GM12878 (cell line): Measurements from ENCODE around the gene ERMN. TPM values are rescaled to one million over a fixed set of nuclear protein-coding genes. Genes with fewer than 3 reads are reported as not detected.

Source experiments
- ATAC-seq: fragments of 200-7000 bp; cut with Tn5 transposase; 3 replicates; pipeline ENCODE4 v1.9.1; 2020; ENCODE audit warnings: mild to moderate bottlenecking, moderate library complexity
- BruUV-seq: library from RNA; stranded (reverse); fragments of 400-500 nt; replicated peaks from 2 replicates; lab custom pipeline; 2021; lab: Mats Ljungman, UMichigan
- CTCF ChIA-PET: fragments of 300-600 bp; sonication (Branson Sonifier 250); formaldehyde crosslinking; extraction: SDS; loops from one replicate; lab custom pipeline; 2021; ENCODE audit warnings: inconsistent platforms; lab: Yijun Ruan, JAX
- POLR2A ChIA-PET: fragments of 350-600 bp; formaldehyde crosslinking; extraction: SDS; loops from one replicate; lab custom pipeline; 2021; ENCODE audit warnings: inconsistent platforms; lab: Charles Lee
- RAD21 ChIA-PET: fragments of 300-600 bp; sonication (Branson Sonifier 250); formaldehyde crosslinking; loops from one replicate; lab custom pipeline; 2023; ENCODE audit warnings: antibody characterized with exemption; ENCODE audit not compliant: unreplicated experiment; lab: Charles Lee
- SMC1A ChIA-PET: fragments of 300-600 bp; sonication (Branson Sonifier 250); formaldehyde crosslinking; loops from one replicate; lab custom pipeline; 2023; ENCODE audit not compliant: unreplicated experiment, uncharacterized antibody; lab: Charles Lee
- DNase-seq: peaks from one replicate; pipeline ENCODE4 v3.0.0-alpha.2; 2011; ENCODE audit warnings: low read depth, low spot score
- FAIRE-seq: peaks from 3 replicates; lab custom pipeline; 2011; peaks lifted over from hg19 to GRCh38; lab: Jason Lieb, UNC
- H2AFZ ChIP-seq: 2 replicates; pipeline ENCODE4 v1.6.0; 2011; ENCODE audit warnings: low read depth, low read length, control low read depth; ENCODE audit not compliant: control insufficient read depth
- H3K27ac ChIP-seq: 2 replicates; pipeline ENCODE4 v1.5.1; 2011; ENCODE audit warnings: control low read depth; ENCODE audit not compliant: control insufficient read depth, insufficient read depth
- H3K27me3 ChIP-seq, 2 experiments: replicated peaks in 1 of 2; 2 replicates each; pipeline versions ENCODE4 v1.6.0 to v1.6.1; 2011; ENCODE audit warnings: low read length in 1 of 2; ENCODE audit not compliant: control insufficient read depth in 2 of 2, insufficient read depth in 2 of 2
- H3K36me3 ChIP-seq, 2 experiments: 2 replicates each; pipeline ENCODE4 v1.5.1; 2011; ENCODE audit warnings: low read length in 1 of 2; ENCODE audit not compliant: control insufficient read depth in 2 of 2, insufficient read depth in 2 of 2
- H3K4me1 ChIP-seq: 2 replicates; pipeline ENCODE4 v1.6.1; 2011; ENCODE audit warnings: mild to moderate bottlenecking, low read length, moderate library complexity, mixed read lengths; ENCODE audit not compliant: control insufficient read depth, insufficient read depth
- H3K4me2 ChIP-seq: 2 replicates; pipeline ENCODE4 v1.6.0; 2011; ENCODE audit warnings: control low read depth; ENCODE audit not compliant: control insufficient read depth, insufficient read depth
- H3K4me3 ChIP-seq: fragments of 200-600 bp; sonication (generic); 2 replicates; pipeline ENCODE4 v1.5.1; 2016
- H3K79me2 ChIP-seq: 2 replicates; pipeline ENCODE4 v1.6.0; 2011; ENCODE audit warnings: low read length; ENCODE audit not compliant: control insufficient read depth, insufficient read depth
- H3K9ac ChIP-seq: 2 replicates; pipeline ENCODE4 v1.8.0; 2011; ENCODE audit warnings: low read length, control low read depth, mixed read lengths; ENCODE audit not compliant: control insufficient read depth, insufficient read depth
- H3K9me3 ChIP-seq: replicated peaks from 3 replicates; pipeline ENCODE4 v1.5.1; 2011; ENCODE audit warnings: mild to moderate bottlenecking, low read length; ENCODE audit not compliant: control insufficient read depth, insufficient read depth
- H4K20me1 ChIP-seq: 2 replicates; pipeline ENCODE4 v1.6.0; 2011; ENCODE audit not compliant: control insufficient read depth, insufficient read depth
- JUND ChIP-seq: IDR thresholded peaks from 2 replicates; pipeline ENCODE4 v1.6.1; 2012; ENCODE audit warnings: low read depth, mild to moderate bottlenecking, low read length, improper control_type of control experiment, moderate library complexity
- MXI1 ChIP-seq: fragments of 150-350 bp; IDR thresholded peaks from 2 replicates; pipeline ENCODE4 v1.6.1; 2011; ENCODE audit warnings: low read depth, mild to moderate bottlenecking, inconsistent platforms, low read length, improper control_type of control experiment
- RAD21 ChIP-seq: IDR thresholded peaks from 2 replicates; pipeline ENCODE4 v1.6.1; 2011; ENCODE audit warnings: mild to moderate bottlenecking, low read depth, low read length, moderate library complexity; ENCODE audit not compliant: insufficient read depth
- RUNX3 ChIP-seq: IDR thresholded peaks from 2 replicates; pipeline ENCODE4 v1.6.1; 2012; ENCODE audit warnings: low read length, inconsistent platforms
- SMC3 ChIP-seq: IDR thresholded peaks from 2 replicates; pipeline ENCODE4 v1.6.1; 2011; ENCODE audit warnings: low read length, improper control_type of control experiment, borderline replicate concordance
- SPI1 ChIP-seq: IDR thresholded peaks from 2 replicates; pipeline ENCODE4 v1.6.1; 2011; ENCODE audit warnings: low read depth, mild to moderate bottlenecking, low read length, moderate library complexity, borderline replicate concordance; ENCODE audit not compliant: insufficient read depth
- WGBS: methylation state at CpG from one replicate; pipeline ENCODE4 v1.1.6; 2016; ENCODE audit warnings: low lambda C conversion rate; ENCODE audit not compliant: insufficient replicate concordance, insufficient coverage; ENCODE audit errors: missing lambda C conversion rate; 5-methylcytosine and 5-hydroxymethylcytosine counted together
- in situ Hi-C: fragments of 300-500 bp; cut with MboI; formaldehyde crosslinking; loops from 9 replicates; pipeline ENCODE4 v1.14.3; 2018; ENCODE audit warnings: mixed read lengths
- intact Hi-C: fragments of 100-400 bp; cut with micrococcal nuclease; formaldehyde crosslinking; loops from one replicate; pipeline ENCODE4 v1.14.2; 2022; ENCODE audit not compliant: unreplicated experiment
- polyA plus RNA-seq, 11 experiments: library from polyadenylated mRNA; depleted of rRNA in 4 of 11; unstranded in 6 of 11; stranded (reverse) in 5 of 11; fragments of >200 nt; fragmentation: Nextera tagmentation in 4 of 11; fragmentation: Illumina TruSeq in 1 of 11; extraction: Ambion mirVana in 4 of 11; extraction: Trizol in 1 of 11; gene quantifications; 1 replicate in 1 of 11; 2 replicates in 10 of 11; pipeline versions ENCODE4 v1.2.1 to v1.2.3, GENCODE V29; 2011 to 2016; ENCODE audit warnings: inconsistent platforms in 2 of 11, missing spikeins in 2 of 11, low read depth in 1 of 11
- total RNA-seq, 4 experiments: library from RNA; depleted of rRNA in 3 of 4; stranded (reverse); fragments of >200 nt in 3 of 4; fragmentation: Illumina TruSeq in 1 of 4; extraction: Trizol in 1 of 4; gene quantifications; 2 replicates each; pipeline versions ENCODE4 v1.2.1 to v1.2.3, GENCODE V29; 2013 to 2021
- TF ChIP-seq, protein P1 (sequence below): fragments of 450-650 bp; IDR thresholded peaks from 2 replicates; pipeline ENCODE4 v1.6.1; 2016; ENCODE audit warnings: mild to moderate bottlenecking
- TF ChIP-seq, protein P2 (sequence below): fragments of 450-650 bp; IDR thresholded peaks from 2 replicates; pipeline ENCODE4 v1.6.1; 2014; ENCODE audit warnings: mild to moderate bottlenecking
- TF ChIP-seq, protein P3 (sequence below), 3 experiments: IDR thresholded peaks in 2 of 3; conservative IDR thresholded peaks in 1 of 3; 2 replicates each; pipeline ENCODE4 v1.5.1; 2011; ENCODE audit warnings: low read depth in 3 of 3, low read length in 3 of 3, mild to moderate bottlenecking in 3 of 3, control low read depth in 2 of 3, moderate library complexity in 2 of 3, inconsistent platforms in 1 of 3, mixed read lengths in 1 of 3; ENCODE audit not compliant: control insufficient read depth in 2 of 3, insufficient read depth in 1 of 3; ENCODE audit errors: extremely low read depth in 1 of 3

ERMN gene
- total and polyA plus RNA-seq, 10 of the 15 experiments (the other 5 are each of a cell fraction or from before 2014, with no cell fraction given) = 0.26 to 5.3 (median 1.5) TPM

DNA sequence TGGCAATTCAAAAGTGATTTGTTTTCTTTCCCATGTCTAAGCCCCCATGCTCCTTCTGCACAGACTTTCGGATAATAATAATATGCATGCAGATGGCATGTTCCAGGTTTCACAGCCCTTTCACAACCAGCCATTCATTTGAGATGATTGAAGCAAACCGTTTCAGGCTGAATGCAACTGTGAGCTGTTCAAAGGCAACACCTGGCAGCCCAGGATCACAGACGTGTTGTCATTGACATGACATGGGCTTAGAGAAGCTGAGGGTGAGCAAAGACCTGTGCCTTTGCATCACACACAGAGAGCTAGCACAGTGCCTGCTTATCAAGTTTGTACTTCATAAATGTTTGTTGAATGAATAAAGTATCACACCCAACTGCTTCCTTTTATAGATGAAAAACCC lies 12.4 kb upstream of the ERMN start (continued):
- TF ChIP-seq JUND = no peak
- no peak for TF ChIP-seq MXI1
- TF ChIP-seq, protein P1, sequence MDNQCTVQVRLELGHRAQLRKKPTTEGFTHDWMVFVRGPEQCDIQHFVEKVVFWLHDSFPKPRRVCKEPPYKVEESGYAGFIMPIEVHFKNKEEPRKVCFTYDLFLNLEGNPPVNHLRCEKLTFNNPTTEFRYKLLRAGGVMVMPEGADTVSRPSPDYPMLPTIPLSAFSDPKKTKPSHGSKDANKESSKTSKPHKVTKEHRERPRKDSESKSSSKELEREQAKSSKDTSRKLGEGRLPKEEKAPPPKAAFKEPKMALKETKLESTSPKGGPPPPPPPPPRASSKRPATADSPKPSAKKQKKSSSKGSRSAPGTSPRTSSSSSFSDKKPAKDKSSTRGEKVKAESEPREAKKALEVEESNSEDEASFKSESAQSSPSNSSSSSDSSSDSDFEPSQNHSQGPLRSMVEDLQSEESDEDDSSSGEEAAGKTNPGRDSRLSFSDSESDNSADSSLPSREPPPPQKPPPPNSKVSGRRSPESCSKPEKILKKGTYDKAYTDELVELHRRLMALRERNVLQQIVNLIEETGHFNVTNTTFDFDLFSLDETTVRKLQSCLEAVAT = no peak

DNA sequence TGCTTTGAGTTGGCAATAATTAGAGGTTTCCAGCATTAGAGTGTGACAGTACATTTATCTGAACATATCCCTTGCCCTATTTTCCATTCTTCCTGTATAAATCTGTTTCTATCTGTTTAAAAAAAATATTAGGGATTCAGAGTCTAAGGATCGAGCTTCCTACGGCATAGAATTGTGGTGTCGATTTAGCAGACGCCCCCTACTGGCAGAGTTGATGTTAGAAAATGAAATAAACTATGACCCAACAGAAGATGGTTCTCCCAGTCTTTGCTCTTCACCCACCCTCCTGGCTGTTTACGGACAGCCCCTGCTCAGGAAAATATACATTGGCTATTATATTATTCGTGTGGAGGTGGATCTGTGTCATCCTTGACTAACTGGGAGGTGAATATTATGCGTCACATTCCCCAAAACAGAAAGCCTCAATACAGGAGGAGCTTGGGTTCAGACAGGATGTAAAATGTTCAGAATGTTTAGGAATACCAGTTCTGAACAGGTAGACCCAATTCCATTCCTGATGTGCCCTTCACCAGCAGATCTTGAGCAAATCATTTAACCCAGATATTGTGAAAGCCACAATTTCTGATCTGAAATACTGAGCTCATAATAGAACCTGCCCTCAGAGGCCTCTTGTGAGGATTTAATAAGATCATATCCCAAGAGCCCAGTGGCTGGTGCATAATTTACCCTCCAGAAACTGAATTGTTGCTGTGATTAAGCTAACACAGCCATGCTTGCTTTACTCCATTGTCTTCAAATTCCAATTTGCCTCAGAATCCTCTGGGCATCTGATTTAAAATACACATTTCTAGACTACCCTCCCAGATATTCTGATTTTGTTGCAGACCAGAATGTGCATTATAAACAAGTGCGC lies 10.8 kb upstream of the ERMN start:
- POLR2A ChIA-PET = interaction anchor here (1.1 to 1.4 kb wide), 2 partner anchors 84 to 111 kb away, joined by 3 to 5 read pairs; no protein-coding TSS in a partner anchor
- in situ Hi-C loops = no loop called here
- no peak overlapping the region for H3K4me3 ChIP-seq

More for the DNA sequence above, 10.8 kb upstream of the ERMN start:
- peak; percentile 74; the same call in 2 of the 3 replicates for ATAC-seq
- H3K27ac ChIP-seq = no peak overlapping the region
- no peaks in the 10 kb centered on the region for H3K36me3 ChIP-seq
- no peak overlapping the region for H3K4me2 ChIP-seq
- CTCF ChIA-PET = interaction anchor here (0.7 to 13.5 kb wide), 58 partner anchors 7 to 675 kb away, joined by 3 to 208 read pairs (median 5); partner anchors contain the start of gene ERMN
- no peak overlapping the region for H2AFZ ChIP-seq
- H4K20me1 ChIP-seq = no peaks in the 10 kb centered on the region
- H3K9me3 ChIP-seq = no peaks in the 10 kb centered on the region; the same call in 2 of the 3 replicates
- 25% methylated on average over 8 of the region's 8 CpGs for WGBS
- H3K79me2 ChIP-seq = no peaks in the 10 kb centered on the region
- TF ChIP-seq RUNX3 (peak; percentile 35; the same call in 1 of the 2 replicates), SPI1 (no peak), RAD21 (peak; percentile 39; the same call in 1 of the 2 replicates), SMC3 (0 out of 2 replicates have a peak, but pooled peaks have one; percentile 20)
- TF ChIP-seq, protein P2, sequence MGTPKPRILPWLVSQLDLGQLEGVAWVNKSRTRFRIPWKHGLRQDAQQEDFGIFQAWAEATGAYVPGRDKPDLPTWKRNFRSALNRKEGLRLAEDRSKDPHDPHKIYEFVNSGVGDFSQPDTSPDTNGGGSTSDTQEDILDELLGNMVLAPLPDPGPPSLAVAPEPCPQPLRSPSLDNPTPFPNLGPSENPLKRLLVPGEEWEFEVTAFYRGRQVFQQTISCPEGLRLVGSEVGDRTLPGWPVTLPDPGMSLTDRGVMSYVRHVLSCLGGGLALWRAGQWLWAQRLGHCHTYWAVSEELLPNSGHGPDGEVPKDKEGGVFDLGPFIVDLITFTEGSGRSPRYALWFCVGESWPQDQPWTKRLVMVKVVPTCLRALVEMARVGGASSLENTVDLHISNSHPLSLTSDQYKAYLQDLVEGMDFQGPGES = no peak
- TF ChIP-seq, protein P3, sequence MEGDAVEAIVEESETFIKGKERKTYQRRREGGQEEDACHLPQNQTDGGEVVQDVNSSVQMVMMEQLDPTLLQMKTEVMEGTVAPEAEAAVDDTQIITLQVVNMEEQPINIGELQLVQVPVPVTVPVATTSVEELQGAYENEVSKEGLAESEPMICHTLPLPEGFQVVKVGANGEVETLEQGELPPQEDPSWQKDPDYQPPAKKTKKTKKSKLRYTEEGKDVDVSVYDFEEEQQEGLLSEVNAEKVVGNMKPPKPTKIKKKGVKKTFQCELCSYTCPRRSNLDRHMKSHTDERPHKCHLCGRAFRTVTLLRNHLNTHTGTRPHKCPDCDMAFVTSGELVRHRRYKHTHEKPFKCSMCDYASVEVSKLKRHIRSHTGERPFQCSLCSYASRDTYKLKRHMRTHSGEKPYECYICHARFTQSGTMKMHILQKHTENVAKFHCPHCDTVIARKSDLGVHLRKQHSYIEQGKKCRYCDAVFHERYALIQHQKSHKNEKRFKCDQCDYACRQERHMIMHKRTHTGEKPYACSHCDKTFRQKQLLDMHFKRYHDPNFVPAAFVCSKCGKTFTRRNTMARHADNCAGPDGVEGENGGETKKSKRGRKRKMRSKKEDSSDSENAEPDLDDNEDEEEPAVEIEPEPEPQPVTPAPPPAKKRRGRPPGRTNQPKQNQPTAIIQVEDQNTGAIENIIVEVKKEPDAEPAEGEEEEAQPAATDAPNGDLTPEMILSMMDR (IDR thresholded peaks at IDR 0.05 in 2 of 3, conservative IDR thresholded peaks at IDR 0.05 in 1 of 3; ENCODE audit: control insufficient read depth in 2 of 3, extremely low read depth in 1 of 3, insufficient read depth in 1 of 3, low read depth in 3 of 3, low read length in 3 of 3) = peak; percentile 39 to 69 (median 56)
- TF ChIP-seq, all 136 proteins: peak for 4
- ChIA-PET SMC1A (interaction anchor here (0.7 to 12.6 kb wide), 30 partner anchors 10 to 154 kb away, joined by 3 to 165 read pairs (median 5); partner anchors contain the start of genes CYTIP and ERMN), RAD21 (interaction anchor here (0.7 to 4.2 kb wide), 14 partner anchors 9 to 156 kb away, joined by 3 to 29 read pairs (median 4); partner anchors contain the start of gene ERMN)
- FAIRE-seq (peak; percentile 78), DNase-seq (no peak)
- Histone ChIP-seq H3K27me3 (no peaks in the 10 kb centered on the region), H3K4me1 (no peaks in the 10 kb centered on the region), H3K9ac (no peak overlapping the region)
- BruUV-seq = no TSS peak
- intact Hi-C loops = no loop called here
